ENCODE measurements around the gene INSC.

The INSC gene

GRCh38 chr11:15139958-15140659 lies 25.4 kb downstream of the INSC start:
- Histone ChIP-seq H3K23ac (ENCODE audit: low read length) (no peak overlapping the region), H3K4me2 (ENCODE audit: low read length) (no peak overlapping the region), H2BK5ac (ENCODE audit: low read length) (no peak overlapping the region), H3K79me1 (ENCODE audit: low read length) (no peaks in the 10 kb centered on the region), H4K5ac (ENCODE audit: low read length) (no peak overlapping the region), H3K9ac (ENCODE audit: low read length) (no peak overlapping the region), H3K36me3 (ENCODE audit: control insufficient read depth, insufficient read depth, low read length) (no peaks in the 10 kb centered on the region), H3K4me1 (ENCODE audit: control insufficient read depth, low read depth, low read length) (peaks cover 8% of the 10 kb centered on the region), H3K27me3 (ENCODE audit: insufficient read depth, low read length, poor library complexity) (no peaks in the 10 kb centered on the region), H3K18ac (ENCODE audit: low read length) (no peak overlapping the region), H3K79me2 (ENCODE audit: control insufficient read depth, insufficient read depth, low read length) (no peaks in the 10 kb centered on the region), H3K56ac (ENCODE audit: low read length) (no peak overlapping the region), H2BK15ac (replicated peaks; ENCODE audit: low read depth) (no peak overlapping the region), H2BK120ac (ENCODE audit: low read depth, low read length) (no peak overlapping the region), H3K4ac (ENCODE audit: low read depth, low read length) (no peak overlapping the region), H3K27ac (ENCODE audit: low read depth, low read length) (no peak overlapping the region), H3K4me3 (ENCODE audit: low read length) (no peak overlapping the region), H4K8ac (ENCODE audit: low read depth, low read length) (no peak overlapping the region), H2AK5ac (ENCODE audit: low read length) (no peak overlapping the region)
- WGBS (ENCODE audit: extremely low coverage, insufficient coverage, low lambda C conversion rate) = no CpG with 5 or more reads among the region's 4 CpGs
- DNase-seq = no peak

GRCh38 chr11:15141381-15141780 lies 26.7 kb downstream of the INSC start:
- H3K4me2 ChIP-seq (ENCODE audit: low read length) = no peak overlapping the region
- no peaks in the 10 kb centered on the region for H3K79me2 ChIP-seq (ENCODE audit: control insufficient read depth, insufficient read depth, low read length)
- no peak overlapping the region for H3K4ac ChIP-seq (ENCODE audit: low read depth, low read length)
- H4K8ac ChIP-seq (ENCODE audit: low read depth, low read length) = no peak overlapping the region
- no peak overlapping the region for H2BK5ac ChIP-seq (ENCODE audit: low read length)
- no peaks in the 10 kb centered on the region for H3K79me1 ChIP-seq (ENCODE audit: low read length)
- no peaks in the 10 kb centered on the region for H3K36me3 ChIP-seq (ENCODE audit: control insufficient read depth, insufficient read depth, low read length)
- no peak overlapping the region for H2BK120ac ChIP-seq (ENCODE audit: low read depth, low read length)
- no peak overlapping the region for H3K4me3 ChIP-seq (ENCODE audit: low read length)
- H3K56ac ChIP-seq (ENCODE audit: low read length) = no peak overlapping the region
- WGBS (ENCODE audit: extremely low coverage, insufficient coverage, low lambda C conversion rate) = no CpG with 5 or more reads among the region's 3 CpGs
- DNase-seq = no peak
- peaks cover 8% of the 10 kb centered on the region for H3K4me1 ChIP-seq (ENCODE audit: control insufficient read depth, low read depth, low read length)
- H3K23ac ChIP-seq (ENCODE audit: low read length) = no peak overlapping the region
- H3K27me3 ChIP-seq (ENCODE audit: insufficient read depth, low read length, poor library complexity) = no peaks in the 10 kb centered on the region
- no peak overlapping the region for H3K18ac ChIP-seq (ENCODE audit: low read length)
- no peak overlapping the region for H2AK5ac ChIP-seq (ENCODE audit: low read length)
- no peak overlapping the region for H4K5ac ChIP-seq (ENCODE audit: low read length)
- no peak overlapping the region for H3K9ac ChIP-seq (ENCODE audit: low read length)
- no peak overlapping the region for H3K27ac ChIP-seq (ENCODE audit: low read depth, low read length)
- H2BK15ac ChIP-seq (replicated peaks; ENCODE audit: low read depth) = no peak overlapping the region

GRCh38 chr11:15142838-15143237 lies 28.1 kb downstream of the INSC start:
- no peak overlapping the region for H2BK120ac ChIP-seq (ENCODE audit: low read depth, low read length)
- no peaks in the 10 kb centered on the region for H3K36me3 ChIP-seq (ENCODE audit: control insufficient read depth, insufficient read depth, low read length)
- H3K4ac ChIP-seq (ENCODE audit: low read depth, low read length) = no peak overlapping the region
- H2AK5ac ChIP-seq (ENCODE audit: low read length) = no peak overlapping the region
- no peaks in the 10 kb centered on the region for H3K79me1 ChIP-seq (ENCODE audit: low read length)
- H2BK5ac ChIP-seq (ENCODE audit: low read length) = no peak overlapping the region
- no peaks in the 10 kb centered on the region for H3K79me2 ChIP-seq (ENCODE audit: control insufficient read depth, insufficient read depth, low read length)
- no peak overlapping the region for H3K9ac ChIP-seq (ENCODE audit: low read length)
- H3K4me2 ChIP-seq (ENCODE audit: low read length) = no peak overlapping the region
- no peak overlapping the region for H3K4me3 ChIP-seq (ENCODE audit: low read length)
- no peaks in the 10 kb centered on the region for H3K27me3 ChIP-seq (ENCODE audit: insufficient read depth, low read length, poor library complexity)
- peaks cover 8% of the 10 kb centered on the region for H3K4me1 ChIP-seq (ENCODE audit: control insufficient read depth, low read depth, low read length)
- H4K5ac ChIP-seq (ENCODE audit: low read length) = no peak overlapping the region
- H2BK15ac ChIP-seq (replicated peaks; ENCODE audit: low read depth) = no peak overlapping the region
- H3K18ac ChIP-seq (ENCODE audit: low read length) = no peak overlapping the region
- no peak overlapping the region for H3K23ac ChIP-seq (ENCODE audit: low read length)
- H3K56ac ChIP-seq (ENCODE audit: low read length) = no peak overlapping the region
- WGBS (ENCODE audit: extremely low coverage, insufficient coverage, low lambda C conversion rate) = no CpG with 5 or more reads among the region's 7 CpGs
- no peak overlapping the region for H3K27ac ChIP-seq (ENCODE audit: low read depth, low read length)
- no peak overlapping the region for H4K8ac ChIP-seq (ENCODE audit: low read depth, low read length)
- no peak for DNase-seq

GRCh38 chr11:15143855-15144254 lies 29.1 kb downstream of the INSC start:
- H3K4me1 ChIP-seq (ENCODE audit: control insufficient read depth, low read depth, low read length) = peaks cover 8% of the 10 kb centered on the region
- H3K4ac ChIP-seq (ENCODE audit: low read depth, low read length) = no peak overlapping the region
- no peaks in the 10 kb centered on the region for H3K27me3 ChIP-seq (ENCODE audit: insufficient read depth, low read length, poor library complexity)
- H3K79me2 ChIP-seq (ENCODE audit: control insufficient read depth, insufficient read depth, low read length) = no peaks in the 10 kb centered on the region
- no peak overlapping the region for H3K56ac ChIP-seq (ENCODE audit: low read length)
- no peak overlapping the region for H3K9ac ChIP-seq (ENCODE audit: low read length)
- H2BK15ac ChIP-seq (replicated peaks; ENCODE audit: low read depth) = no peak overlapping the region
- no peak overlapping the region for H3K27ac ChIP-seq (ENCODE audit: low read depth, low read length)
- no peak overlapping the region for H3K18ac ChIP-seq (ENCODE audit: low read length)
- H2BK5ac ChIP-seq (ENCODE audit: low read length) = no peak overlapping the region
- H2AK5ac ChIP-seq (ENCODE audit: low read length) = no peak overlapping the region
- H4K8ac ChIP-seq (ENCODE audit: low read depth, low read length) = no peak overlapping the region
- DNase-seq = no peak
- H3K36me3 ChIP-seq (ENCODE audit: control insufficient read depth, insufficient read depth, low read length) = no peaks in the 10 kb centered on the region
- H2BK120ac ChIP-seq (ENCODE audit: low read depth, low read length) = no peak overlapping the region
- no peaks in the 10 kb centered on the region for H3K79me1 ChIP-seq (ENCODE audit: low read length)
- H3K23ac ChIP-seq (ENCODE audit: low read length) = no peak overlapping the region
- no peak overlapping the region for H3K4me3 ChIP-seq (ENCODE audit: low read length)
- no peak overlapping the region for H3K4me2 ChIP-seq (ENCODE audit: low read length)
- H4K5ac ChIP-seq (ENCODE audit: low read length) = no peak overlapping the region

GRCh38 chr11:15144347-15144746 lies 29.6 kb downstream of the INSC start:
- no peak overlapping the region for H2BK5ac ChIP-seq (ENCODE audit: low read length)
- no peak overlapping the region for H3K18ac ChIP-seq (ENCODE audit: low read length)
- H3K79me1 ChIP-seq (ENCODE audit: low read length) = no peaks in the 10 kb centered on the region
- H3K36me3 ChIP-seq (ENCODE audit: control insufficient read depth, insufficient read depth, low read length) = no peaks in the 10 kb centered on the region
- no peak overlapping the region for H3K4me3 ChIP-seq (ENCODE audit: low read length)
- H3K4me2 ChIP-seq (ENCODE audit: low read length) = no peak overlapping the region
- H3K9ac ChIP-seq (ENCODE audit: low read length) = no peak overlapping the region
- H3K4ac ChIP-seq (ENCODE audit: low read depth, low read length) = no peak overlapping the region
- no peak for DNase-seq
- no peak overlapping the region for H2BK120ac ChIP-seq (ENCODE audit: low read depth, low read length)
- no peaks in the 10 kb centered on the region for H3K79me2 ChIP-seq (ENCODE audit: control insufficient read depth, insufficient read depth, low read length)
- no peak overlapping the region for H3K56ac ChIP-seq (ENCODE audit: low read length)
- H3K23ac ChIP-seq (ENCODE audit: low read length) = no peak overlapping the region
- H4K8ac ChIP-seq (ENCODE audit: low read depth, low read length) = no peak overlapping the region
- H4K5ac ChIP-seq (ENCODE audit: low read length) = no peak overlapping the region
- H2AK5ac ChIP-seq (ENCODE audit: low read length) = no peak overlapping the region
- H3K27ac ChIP-seq (ENCODE audit: low read depth, low read length) = no peak overlapping the region
- H3K27me3 ChIP-seq (ENCODE audit: insufficient read depth, low read length, poor library complexity) = no peaks in the 10 kb centered on the region
- no CpG with 5 or more reads among the region's 1 CpG for WGBS (ENCODE audit: extremely low coverage, insufficient coverage, low lambda C conversion rate)
- H3K4me1 ChIP-seq (ENCODE audit: control insufficient read depth, low read depth, low read length) = peaks cover 5% of the 10 kb centered on the region
- no peak overlapping the region for H2BK15ac ChIP-seq (replicated peaks; ENCODE audit: low read depth)

- Histone ChIP-seq H3K36me3 (ENCODE audit: control insufficient read depth, insufficient read depth, low read length) (no peaks in the 10 kb centered on the region), H3K4me1 (ENCODE audit: control insufficient read depth, low read depth, low read length) (peaks cover 2% of the 10 kb centered on the region)
- WGBS (ENCODE audit: extremely low coverage, insufficient coverage, low lambda C conversion rate) = no CpG with 5 or more reads among the region's 2 CpGs
Measured at GRCh38 chr11:15145151-15145550, 30.4 kb downstream of the INSC start.

More at GRCh38 chr11:15145151-15145550, 30.4 kb downstream of the INSC start:
- no peaks in the 10 kb centered on the region for H3K79me2 ChIP-seq (ENCODE audit: control insufficient read depth, insufficient read depth, low read length)
- H3K23ac ChIP-seq (ENCODE audit: low read length) = no peak overlapping the region
- no peak overlapping the region for H2BK5ac ChIP-seq (ENCODE audit: low read length)
- no peak overlapping the region for H3K9ac ChIP-seq (ENCODE audit: low read length)
- no peaks in the 10 kb centered on the region for H3K79me1 ChIP-seq (ENCODE audit: low read length)
- no peak overlapping the region for H3K4ac ChIP-seq (ENCODE audit: low read depth, low read length)
- no peak overlapping the region for H2AK5ac ChIP-seq (ENCODE audit: low read length)
- H4K5ac ChIP-seq (ENCODE audit: low read length) = no peak overlapping the region
- no peak overlapping the region for H2BK120ac ChIP-seq (ENCODE audit: low read depth, low read length)
- no peak overlapping the region for H3K4me3 ChIP-seq (ENCODE audit: low read length)
- no peaks in the 10 kb centered on the region for H3K27me3 ChIP-seq (ENCODE audit: insufficient read depth, low read length, poor library complexity)
- no peak for DNase-seq
- no peak overlapping the region for H3K18ac ChIP-seq (ENCODE audit: low read length)
- no peak overlapping the region for H4K8ac ChIP-seq (ENCODE audit: low read depth, low read length)
- no peak overlapping the region for H3K4me2 ChIP-seq (ENCODE audit: low read length)
- H3K27ac ChIP-seq (ENCODE audit: low read depth, low read length) = no peak overlapping the region
- no peak overlapping the region for H3K56ac ChIP-seq (ENCODE audit: low read length)
- no peak overlapping the region for H2BK15ac ChIP-seq (replicated peaks; ENCODE audit: low read depth)

Measured in mesendoderm (in vitro differentiated cells).